ENCODE measurements around the gene GPX1. TPM values are rescaled to one million over a fixed set of nuclear protein-coding genes. Genes with fewer than 3 reads are reported as not detected.

Gene GPX1
- total RNA-seq, 1 donor from 2014 or later, result 633 TPM

GRCh38 chr3:49385617-49386016, 27.5 kb upstream of the GPX1 start:
- peaks cover 4% of the 10 kb centered on the region for H3K36me3 ChIP-seq (ENCODE audit: control insufficient read depth, insufficient read depth, low read length)
- FAIRE-seq, result no peak

GRCh38 chr3:49383387-49383786, 25.2 kb upstream of the GPX1 start:
- FAIRE-seq, result no peak
- Histone ChIP-seq H3K27me3 (ENCODE audit: control insufficient read depth, insufficient read depth, low read length) (no peaks in the 10 kb centered on the region), H3K4me3 (ENCODE audit: low read depth, low read length) (no peak overlapping the region), H3K36me3 (ENCODE audit: control insufficient read depth, insufficient read depth, low read length) (peaks cover 2% of the 10 kb centered on the region)
- no peak for DNase-seq (ENCODE audit: low read depth)
- TF ChIP-seq, protein P1, sequence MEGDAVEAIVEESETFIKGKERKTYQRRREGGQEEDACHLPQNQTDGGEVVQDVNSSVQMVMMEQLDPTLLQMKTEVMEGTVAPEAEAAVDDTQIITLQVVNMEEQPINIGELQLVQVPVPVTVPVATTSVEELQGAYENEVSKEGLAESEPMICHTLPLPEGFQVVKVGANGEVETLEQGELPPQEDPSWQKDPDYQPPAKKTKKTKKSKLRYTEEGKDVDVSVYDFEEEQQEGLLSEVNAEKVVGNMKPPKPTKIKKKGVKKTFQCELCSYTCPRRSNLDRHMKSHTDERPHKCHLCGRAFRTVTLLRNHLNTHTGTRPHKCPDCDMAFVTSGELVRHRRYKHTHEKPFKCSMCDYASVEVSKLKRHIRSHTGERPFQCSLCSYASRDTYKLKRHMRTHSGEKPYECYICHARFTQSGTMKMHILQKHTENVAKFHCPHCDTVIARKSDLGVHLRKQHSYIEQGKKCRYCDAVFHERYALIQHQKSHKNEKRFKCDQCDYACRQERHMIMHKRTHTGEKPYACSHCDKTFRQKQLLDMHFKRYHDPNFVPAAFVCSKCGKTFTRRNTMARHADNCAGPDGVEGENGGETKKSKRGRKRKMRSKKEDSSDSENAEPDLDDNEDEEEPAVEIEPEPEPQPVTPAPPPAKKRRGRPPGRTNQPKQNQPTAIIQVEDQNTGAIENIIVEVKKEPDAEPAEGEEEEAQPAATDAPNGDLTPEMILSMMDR (IDR thresholded peaks at IDR 0.05; ENCODE audit: insufficient read depth, low read length, severe bottlenecking), result no peak

More at GRCh38 chr3:49385617-49386016, 27.5 kb upstream of the GPX1 start:
- TF ChIP-seq, protein P1 (IDR thresholded peaks at IDR 0.05; ENCODE audit: insufficient read depth, low read length, severe bottlenecking), result no peak
- Histone ChIP-seq H3K27me3 (ENCODE audit: control insufficient read depth, insufficient read depth, low read length) (no peaks in the 10 kb centered on the region), H3K4me3 (ENCODE audit: low read depth, low read length) (no peak overlapping the region)
- DNase-seq (ENCODE audit: low read depth), result no peak

DNA sequence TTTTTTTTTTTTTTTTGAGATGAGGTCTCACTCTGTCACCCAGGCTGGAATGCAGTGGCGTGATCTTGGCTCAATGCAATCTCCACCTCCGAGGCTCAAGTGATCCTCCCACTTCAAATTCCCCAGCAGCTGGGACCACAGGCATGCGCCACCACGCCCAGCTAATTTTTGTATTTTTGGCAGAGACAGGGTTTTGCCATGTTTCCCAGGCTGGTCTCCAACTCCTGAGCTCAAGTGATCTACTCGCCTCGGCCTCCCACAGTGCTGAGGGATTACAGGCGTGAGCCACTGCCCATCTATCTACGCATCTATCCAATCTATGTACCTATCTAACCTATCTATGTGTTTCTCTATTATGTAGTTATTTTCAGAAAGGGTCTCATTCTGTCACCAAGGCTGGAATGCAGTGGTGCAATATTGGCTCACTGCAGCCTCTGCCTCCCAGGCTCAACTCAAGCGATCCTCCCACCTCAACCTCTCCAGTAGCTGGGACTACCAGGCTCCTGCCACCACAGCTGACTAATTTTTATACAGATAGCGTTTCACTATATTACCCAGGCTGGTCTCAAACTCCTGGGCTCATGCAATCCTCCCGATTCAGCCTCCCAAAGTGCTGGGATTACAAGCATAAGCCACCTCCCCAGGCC, 20.2 kb upstream of the GPX1 start:
- Histone ChIP-seq H3K27me3 (ENCODE audit: control insufficient read depth, insufficient read depth, low read length) (no peaks in the 10 kb centered on the region), H3K36me3 (ENCODE audit: control insufficient read depth, insufficient read depth, low read length) (peaks cover 5% of the 10 kb centered on the region), H3K4me3 (ENCODE audit: low read depth, low read length) (no peak overlapping the region)
- DNase-seq (ENCODE audit: low read depth), result peak; percentile 44
- no peak for FAIRE-seq
- TF ChIP-seq, protein P1 (IDR thresholded peaks at IDR 0.05; ENCODE audit: insufficient read depth, low read length, severe bottlenecking), result no peak

- H3K27me3 ChIP-seq (ENCODE audit: control insufficient read depth, insufficient read depth, low read length), result no peaks in the 10 kb centered on the region
- TF ChIP-seq, protein P1 (IDR thresholded peaks at IDR 0.05; ENCODE audit: insufficient read depth, low read length, severe bottlenecking), result no peak
- FAIRE-seq (no peak), DNase-seq (ENCODE audit: low read depth) (peak; percentile 51)
- H3K4me3 ChIP-seq (ENCODE audit: low read depth, low read length), result no peak overlapping the region
- peaks cover 8% of the 10 kb centered on the region for H3K36me3 ChIP-seq (ENCODE audit: control insufficient read depth, insufficient read depth, low read length)
Measured at GRCh38 chr3:49377483-49377882, 19.3 kb upstream of the GPX1 start.

- FAIRE-seq (no peak), DNase-seq (ENCODE audit: low read depth) (no peak)
- peaks cover 16% of the 10 kb centered on the region for H3K36me3 ChIP-seq (ENCODE audit: control insufficient read depth, insufficient read depth, low read length)
- no peak overlapping the region for H3K4me3 ChIP-seq (ENCODE audit: low read depth, low read length)
- TF ChIP-seq, protein P1 (IDR thresholded peaks at IDR 0.05; ENCODE audit: insufficient read depth, low read length, severe bottlenecking), result no peak
- no peaks in the 10 kb centered on the region for H3K27me3 ChIP-seq (ENCODE audit: control insufficient read depth, insufficient read depth, low read length)
Measured at GRCh38 chr3:49371946-49372345, 13.8 kb upstream of the GPX1 start.

Data from bronchial epithelial cell (primary cell).